Measurements from ENCODE around the gene PLD5. TPM values are rescaled to one million over a fixed set of nuclear protein-coding genes. Genes with fewer than 3 reads are reported as not detected.
"Not testable (repeated sequence)": the region's sequence is repeated elsewhere in the genome, so short reads cannot be mapped to it uniquely, and the experiment has no call there.

PLD5 gene
- total RNA-seq, 5 donors from 2014 or later (not counting 1 experiment from before 2014, with no cell fraction given), result not detected

GRCh38 chr1:242219298-242219901 lies 305.1 kb downstream of the PLD5 start:
- WGBS (ENCODE audit: insufficient coverage), result no CpG with 5 or more reads among the region's 2 CpGs
- ChIA-PET CTCF (no interaction called here), POLR2A (interaction anchor here in 1 of 2 donors (0.7 kb wide), 1 partner anchor 263 kb away, joined by 3 read pairs; no protein-coding TSS in a partner anchor)
- Mint-ChIP-seq H3K4me3 (no peak overlapping the region), H3K27ac (no peak overlapping the region), H3K27me3 (no peaks in the 10 kb centered on the region), H3K36me3 (no peaks in the 10 kb centered on the region), H3K4me1 (no peaks in the 10 kb centered on the region), H3K9me3 (peaks cover 3 to 18% (median 4%) of the 10 kb centered on the region in 3 donors)
- DNase-seq, result no peak
- Histone ChIP-seq H3K4me1 (ENCODE audit: control insufficient read depth in 1 of 2, extremely low read depth in 1 of 2, insufficient read depth in 2 of 2, low read length in 2 of 2) (no peaks in the 10 kb centered on the region), H3K27me3 (replicated peaks in 1 of 2; ENCODE audit: control insufficient read depth in 2 of 2, extremely low read depth in 1 of 2, insufficient read depth in 2 of 2, low read length in 1 of 2) (peaks cover 0 to 4% of the 10 kb centered on the region in 2 experiments), H3K4me3 (ENCODE audit: control insufficient read depth in 1 of 2, extremely low read depth in 1 of 2, low read length in 1 of 2) (no peak overlapping the region), H3K36me3 (ENCODE audit: control insufficient read depth in 2 of 2, extremely low read depth in 1 of 2, insufficient read depth in 1 of 2, low read length in 1 of 2) (no peaks in the 10 kb centered on the region), H3K9me3 (no peaks in the 10 kb centered on the region), H3K27ac (ENCODE audit: low read length) (no peak overlapping the region)
- ATAC-seq (replicated peaks in 1 of 4), result no peak

GRCh38 chr1:242216368-242216767 lies 308.1 kb downstream of the PLD5 start:
- Mint-ChIP-seq H3K27me3 (no peaks in the 10 kb centered on the region), H3K4me3 (no peak overlapping the region), H3K36me3 (no peaks in the 10 kb centered on the region), H3K9me3 (peaks cover 3 to 18% (median 4%) of the 10 kb centered on the region in 3 donors), H3K27ac (no peak overlapping the region), H3K4me1 (no peaks in the 10 kb centered on the region)
- Histone ChIP-seq H3K27ac (ENCODE audit: low read length) (no peak overlapping the region), H3K4me3 (ENCODE audit: control insufficient read depth in 1 of 2, extremely low read depth in 1 of 2, low read length in 1 of 2) (no peak overlapping the region), H3K9me3 (no peaks in the 10 kb centered on the region), H3K36me3 (ENCODE audit: control insufficient read depth in 2 of 2, extremely low read depth in 1 of 2, insufficient read depth in 1 of 2, low read length in 1 of 2) (no peaks in the 10 kb centered on the region), H3K4me1 (ENCODE audit: control insufficient read depth in 1 of 2, extremely low read depth in 1 of 2, insufficient read depth in 2 of 2, low read length in 2 of 2) (no peaks in the 10 kb centered on the region), H3K27me3 (replicated peaks in 1 of 2; ENCODE audit: control insufficient read depth in 2 of 2, extremely low read depth in 1 of 2, insufficient read depth in 2 of 2, low read length in 1 of 2) (no peaks in the 10 kb centered on the region)
- no peak for ATAC-seq (replicated peaks in 1 of 4)
- ChIA-PET POLR2A (no interaction called here), CTCF (no interaction called here)
- WGBS (ENCODE audit: insufficient coverage), result 80% methylated on average over 1 of the region's 4 CpGs
- DNase-seq, result no peak

GRCh38 chr1:242214455-242214854 lies 310.0 kb downstream of the PLD5 start:
- CTCF ChIA-PET; H3K4me1 Mint-ChIP-seq; ATAC-seq (replicated peaks in 1 of 4): not testable (repeated sequence)

DNA sequence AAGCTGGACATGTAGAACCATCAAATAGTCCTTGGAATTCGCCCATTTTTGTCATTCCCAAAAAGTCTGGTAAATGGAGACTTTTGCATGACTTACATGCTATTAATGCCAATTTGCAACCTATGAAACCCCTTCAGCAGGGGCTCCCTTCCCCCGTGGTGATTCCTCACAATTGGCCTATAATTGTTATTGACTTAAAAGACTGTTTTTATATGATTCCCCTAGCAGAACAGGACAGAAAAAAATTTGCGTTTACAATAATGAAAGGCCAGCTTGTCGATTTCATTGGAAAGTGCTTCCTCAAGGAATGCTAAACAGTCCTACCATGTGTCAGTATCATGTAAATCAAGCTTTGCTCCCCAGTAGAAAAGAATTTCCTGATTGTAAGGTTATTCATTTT lies 311.5 kb downstream of the PLD5 start:
- DNase-seq; H3K27me3 ChIP-seq (replicated peaks in 1 of 2; ENCODE audit: control insufficient read depth in 2 of 2, extremely low read depth in 1 of 2, insufficient read depth in 2 of 2, low read length in 1 of 2); CTCF ChIA-PET; H3K4me3 ChIP-seq (ENCODE audit: control insufficient read depth in 1 of 2, extremely low read depth in 1 of 2, low read length in 1 of 2); H3K4me3 Mint-ChIP-seq; POLR2A ChIA-PET; H3K4me1 ChIP-seq (ENCODE audit: control insufficient read depth in 1 of 2, extremely low read depth in 1 of 2, insufficient read depth in 2 of 2, low read length in 2 of 2); H3K27ac ChIP-seq (ENCODE audit: low read length); ATAC-seq (replicated peaks in 1 of 4); H3K27me3 Mint-ChIP-seq; H3K36me3 ChIP-seq (ENCODE audit: control insufficient read depth in 2 of 2, extremely low read depth in 1 of 2, insufficient read depth in 1 of 2, low read length in 1 of 2); H3K9me3 ChIP-seq; H3K4me1 Mint-ChIP-seq; H3K36me3 Mint-ChIP-seq; H3K27ac Mint-ChIP-seq: not testable (repeated sequence)
- H3K9me3 Mint-ChIP-seq, result peaks cover 3 to 18% (median 4%) of the 10 kb centered on the region in 3 donors
- 44% methylated on average over 3 of the region's 4 CpGs for WGBS (ENCODE audit: insufficient coverage)

More at GRCh38 chr1:242214455-242214854, 310.0 kb downstream of the PLD5 start:
- H3K27ac Mint-ChIP-seq; DNase-seq; H3K27me3 Mint-ChIP-seq; H3K9me3 ChIP-seq; H3K27me3 ChIP-seq (replicated peaks in 1 of 2; ENCODE audit: control insufficient read depth in 2 of 2, extremely low read depth in 1 of 2, insufficient read depth in 2 of 2, low read length in 1 of 2); H3K4me1 ChIP-seq (ENCODE audit: control insufficient read depth in 1 of 2, extremely low read depth in 1 of 2, insufficient read depth in 2 of 2, low read length in 2 of 2); H3K36me3 Mint-ChIP-seq; H3K4me3 ChIP-seq (ENCODE audit: control insufficient read depth in 1 of 2, extremely low read depth in 1 of 2, low read length in 1 of 2); H3K4me3 Mint-ChIP-seq; H3K36me3 ChIP-seq (ENCODE audit: control insufficient read depth in 2 of 2, extremely low read depth in 1 of 2, insufficient read depth in 1 of 2, low read length in 1 of 2); POLR2A ChIA-PET; H3K27ac ChIP-seq (ENCODE audit: low read length): not testable (repeated sequence)
- peaks cover 3 to 18% (median 4%) of the 10 kb centered on the region in 3 donors for H3K9me3 Mint-ChIP-seq
- WGBS (ENCODE audit: insufficient coverage), result 50% methylated on average over 1 of the region's 3 CpGs

DNA sequence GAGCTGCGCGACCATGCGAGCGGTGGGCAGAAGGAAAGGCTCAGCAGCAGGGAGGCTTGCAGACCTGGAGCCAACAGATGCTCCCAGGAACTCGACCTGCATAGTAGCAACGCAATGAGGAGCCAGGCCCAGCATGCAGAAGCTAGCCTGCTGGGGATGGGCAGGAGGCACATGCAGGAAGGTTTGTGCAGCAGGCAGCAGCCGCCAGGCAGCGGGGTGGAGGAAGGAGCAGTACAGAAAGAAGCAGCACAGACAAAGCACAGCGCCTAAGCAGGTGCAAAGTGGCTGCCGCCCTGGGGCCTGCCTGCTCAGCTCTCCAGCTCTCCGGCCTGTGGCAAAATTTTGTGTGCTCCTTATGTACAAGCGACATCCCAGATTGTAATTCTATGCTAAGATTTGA lies 312.1 kb downstream of the PLD5 start:
- ChIA-PET CTCF (no interaction called here), POLR2A (no interaction called here)
- H3K4me1 ChIP-seq (ENCODE audit: control insufficient read depth in 1 of 2, extremely low read depth in 1 of 2, insufficient read depth in 2 of 2, low read length in 2 of 2), result no peaks in the 10 kb centered on the region
- Mint-ChIP-seq H3K4me1 (no peaks in the 10 kb centered on the region), H3K4me3 (no peak overlapping the region), H3K27me3 (no peaks in the 10 kb centered on the region), H3K9me3 (peaks cover 3 to 15% (median 4%) of the 10 kb centered on the region in 3 donors), H3K27ac (no peak overlapping the region), H3K36me3 (no peaks in the 10 kb centered on the region)
- 62% methylated on average over 10 of the region's 12 CpGs for WGBS (ENCODE audit: insufficient coverage)
- DNase-seq (no peak), ATAC-seq (replicated peaks in 1 of 4) (no peak)
- H3K36me3 ChIP-seq (ENCODE audit: control insufficient read depth in 2 of 2, extremely low read depth in 1 of 2, insufficient read depth in 1 of 2, low read length in 1 of 2), result no peaks in the 10 kb centered on the region
- H3K9me3 ChIP-seq, result no peaks in the 10 kb centered on the region
- H3K27me3 ChIP-seq (replicated peaks in 1 of 2; ENCODE audit: control insufficient read depth in 2 of 2, extremely low read depth in 1 of 2, insufficient read depth in 2 of 2, low read length in 1 of 2), result no peaks in the 10 kb centered on the region
- H3K4me3 ChIP-seq (ENCODE audit: control insufficient read depth in 1 of 2, extremely low read depth in 1 of 2, low read length in 1 of 2), result no peak overlapping the region
- no peak overlapping the region for H3K27ac ChIP-seq (ENCODE audit: low read length)

DNA sequence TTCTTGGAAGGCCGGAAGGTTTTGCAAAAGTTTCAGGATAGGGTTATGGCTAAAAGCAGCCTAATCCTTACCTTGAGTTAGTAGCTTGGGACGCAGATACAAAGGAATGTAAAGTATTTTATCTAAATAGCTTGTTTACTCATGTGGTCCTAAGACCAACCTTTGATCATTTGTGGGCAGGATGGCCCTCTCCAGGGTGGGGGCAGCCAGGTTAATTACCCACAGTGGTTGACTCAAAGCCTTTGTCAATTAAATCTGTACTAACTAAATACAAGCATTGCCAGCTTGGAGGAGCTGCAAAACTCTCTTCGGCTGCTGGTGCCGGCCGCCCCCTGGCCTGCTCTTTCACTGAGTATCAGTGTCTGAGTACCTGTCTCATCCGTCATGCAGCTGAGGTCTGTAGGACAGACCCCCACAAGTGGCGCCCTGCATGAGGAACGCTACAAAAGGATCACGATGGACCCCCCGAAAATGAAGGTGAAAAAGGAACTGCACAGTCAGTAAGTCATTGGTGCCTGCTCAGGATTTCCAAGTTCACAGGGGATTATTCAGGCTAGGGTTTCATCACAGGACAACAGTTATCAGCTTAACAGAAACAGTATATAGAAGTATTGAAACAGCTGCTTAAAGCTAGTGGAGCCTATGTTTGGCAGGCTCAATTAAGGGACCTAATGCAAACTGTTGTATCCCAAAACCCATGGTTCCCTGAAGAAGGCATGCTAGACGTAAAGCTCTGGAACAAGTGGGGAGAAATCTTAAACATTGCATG lies 313.1 kb downstream of the PLD5 start:
- Mint-ChIP-seq H3K4me3 (no peak overlapping the region), H3K4me1 (no peaks in the 10 kb centered on the region), H3K36me3 (no peaks in the 10 kb centered on the region), H3K27me3 (no peaks in the 10 kb centered on the region), H3K9me3 (peaks cover 3 to 10% (median 4%) of the 10 kb centered on the region in 3 donors), H3K27ac (no peak overlapping the region)
- CTCF ChIA-PET, result no interaction called here
- Histone ChIP-seq H3K36me3 (ENCODE audit: control insufficient read depth in 2 of 2, extremely low read depth in 1 of 2, insufficient read depth in 1 of 2, low read length in 1 of 2) (no peaks in the 10 kb centered on the region), H3K27me3 (replicated peaks in 1 of 2; ENCODE audit: control insufficient read depth in 2 of 2, extremely low read depth in 1 of 2, insufficient read depth in 2 of 2, low read length in 1 of 2) (no peaks in the 10 kb centered on the region), H3K4me3 (ENCODE audit: control insufficient read depth in 1 of 2, extremely low read depth in 1 of 2, low read length in 1 of 2) (no peak overlapping the region), H3K27ac (ENCODE audit: low read length) (no peak overlapping the region), H3K9me3 (no peaks in the 10 kb centered on the region), H3K4me1 (ENCODE audit: control insufficient read depth in 1 of 2, extremely low read depth in 1 of 2, insufficient read depth in 2 of 2, low read length in 2 of 2) (no peaks in the 10 kb centered on the region)
- 84% methylated on average over 8 of the region's 11 CpGs for WGBS (ENCODE audit: insufficient coverage)
- no peak for ATAC-seq (replicated peaks in 1 of 4)
- no peak for DNase-seq
- POLR2A ChIA-PET, result no interaction called here

Data from T-cell (primary cell).